Measurements from ENCODE around the gene LFNG. TPM values are rescaled to one million over a fixed set of nuclear protein-coding genes. Genes with fewer than 3 reads are reported as not detected.

LFNG gene
- polyA plus RNA-seq, 2 donors = 12.0 to 13.7 TPM

DNA sequence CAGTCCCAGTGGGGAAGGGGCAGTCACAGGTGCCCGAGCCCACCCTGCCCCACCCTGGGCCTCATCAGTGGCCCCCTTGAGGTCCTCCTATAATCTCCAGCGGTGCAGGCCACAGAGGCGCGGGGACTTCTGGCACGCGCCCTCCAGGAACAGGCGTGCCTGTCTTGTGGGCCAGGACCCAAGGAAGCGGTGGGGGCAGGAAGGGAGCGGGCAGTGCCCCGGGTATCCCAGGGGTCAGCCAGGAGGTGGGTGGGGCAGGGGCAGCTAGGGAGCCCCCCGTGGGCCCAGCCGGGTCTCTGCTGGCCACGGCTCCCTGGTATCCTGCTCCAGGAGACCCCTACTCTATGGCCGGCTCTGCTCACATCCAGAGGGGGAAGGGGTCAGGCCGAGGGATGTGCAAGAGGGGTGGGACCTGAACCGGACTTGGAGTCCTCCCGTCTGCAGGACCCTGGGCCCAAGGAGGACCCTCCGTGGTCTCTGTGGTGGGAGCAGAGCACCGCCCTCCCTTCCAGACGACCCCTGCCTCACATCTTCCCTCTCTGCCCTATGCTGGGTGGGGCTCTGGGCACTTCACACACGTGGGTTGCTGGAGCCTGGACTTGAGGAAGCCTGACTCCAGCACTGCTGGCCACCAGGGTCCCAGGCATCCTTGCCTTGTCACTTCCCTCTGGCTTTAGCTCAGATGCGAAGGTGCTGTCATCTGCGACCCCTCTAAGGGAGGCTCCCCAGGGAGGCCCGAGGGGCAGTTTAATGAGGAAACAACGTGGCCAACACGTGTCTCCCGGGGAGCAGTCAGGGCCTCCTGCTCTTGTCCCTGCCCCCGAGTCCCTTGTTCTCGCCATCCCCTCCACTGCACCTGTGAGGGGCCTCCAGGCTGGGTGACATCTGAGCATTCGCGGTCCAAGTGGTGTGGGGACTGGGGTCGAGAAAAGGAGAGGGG lies 25.1 kb upstream of the LFNG start:
- no peaks in the 10 kb centered on the region for H3K36me3 ChIP-seq (ENCODE audit: control insufficient read depth in 2 of 2, insufficient read depth in 2 of 2, low read length in 1 of 2)
- H3K27me3 ChIP-seq (ENCODE audit: control insufficient read depth in 1 of 2, insufficient read depth in 2 of 2, low read length in 2 of 2) = no peaks in the 10 kb centered on the region
- peaks cover 0 to 3% of the 10 kb centered on the region in 2 donors for H3K4me1 ChIP-seq (ENCODE audit: control insufficient read depth in 2 of 2, insufficient read depth in 2 of 2, low read length in 1 of 2)
- WGBS, 2 donors = 56 to 67% methylated on average over 31 to 32 of the region's 32 CpGs
- H3K9me3 ChIP-seq (ENCODE audit: control insufficient read depth in 2 of 2, insufficient read depth in 1 of 2, low read depth in 1 of 2, low read length in 1 of 2) = peaks cover 0 to 2% of the 10 kb centered on the region in 2 donors
- H3K27ac ChIP-seq (ENCODE audit: low read depth in 2 of 2, low read length in 1 of 2) = no peak overlapping the region
- no peak overlapping the region for H3K4me3 ChIP-seq (ENCODE audit: low read depth in 1 of 2, low read length in 2 of 2)

DNA sequence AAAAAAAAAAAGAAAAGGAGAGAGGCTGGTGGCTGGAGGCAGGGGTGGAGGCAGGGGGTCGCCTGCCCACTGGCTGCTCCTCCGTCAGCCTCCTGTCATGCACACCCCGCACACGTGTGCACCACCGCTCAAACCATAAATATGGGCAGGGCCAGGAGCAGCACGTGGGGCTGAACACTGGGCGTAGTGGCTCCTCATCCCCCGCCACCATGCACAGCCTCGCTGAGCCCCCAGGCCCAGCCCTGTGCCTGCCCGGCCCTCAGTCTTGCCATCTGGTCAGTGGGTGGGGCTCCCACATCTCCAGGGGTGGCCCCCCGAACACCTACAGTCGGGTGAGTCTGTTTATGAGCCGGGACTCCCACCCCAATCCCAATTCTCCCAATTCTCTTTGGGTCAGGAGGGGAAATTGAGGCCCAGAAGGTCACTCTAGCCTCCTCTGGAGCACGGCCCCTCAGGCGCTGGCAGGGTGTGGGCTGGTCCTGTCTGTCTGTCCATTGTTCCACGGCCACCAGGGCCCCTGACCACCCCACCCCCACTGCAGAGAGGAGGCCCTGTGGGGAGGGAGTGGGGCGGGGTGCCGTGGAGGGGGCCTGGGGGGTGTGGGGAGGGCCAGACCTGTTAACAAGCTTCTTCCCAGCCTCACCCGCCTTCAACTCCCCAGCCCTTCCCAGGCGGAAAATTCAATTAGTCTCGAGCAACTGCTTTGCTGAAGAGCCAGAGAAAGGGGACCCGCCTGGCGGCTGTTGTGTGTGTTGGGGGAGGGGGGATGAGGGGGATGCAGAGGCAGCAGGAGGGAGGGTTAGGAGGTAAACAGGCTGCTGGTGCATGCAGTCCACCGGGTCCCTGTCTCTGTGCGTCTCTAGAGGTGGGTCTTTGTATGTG lies 23.9 kb upstream of the LFNG start:
- Histone ChIP-seq H3K27me3 (ENCODE audit: control insufficient read depth in 1 of 2, insufficient read depth in 2 of 2, low read length in 2 of 2) (no peaks in the 10 kb centered on the region), H3K4me3 (ENCODE audit: low read depth in 1 of 2, low read length in 2 of 2) (no peak overlapping the region), H3K36me3 (ENCODE audit: control insufficient read depth in 2 of 2, insufficient read depth in 2 of 2, low read length in 1 of 2) (no peaks in the 10 kb centered on the region), H3K4me1 (ENCODE audit: control insufficient read depth in 2 of 2, insufficient read depth in 2 of 2, low read length in 1 of 2) (no peaks in the 10 kb centered on the region), H3K9me3 (ENCODE audit: control insufficient read depth in 2 of 2, insufficient read depth in 1 of 2, low read depth in 1 of 2, low read length in 1 of 2) (peaks cover 0 to 2% of the 10 kb centered on the region in 2 donors), H3K27ac (ENCODE audit: low read depth in 2 of 2, low read length in 1 of 2) (no peak overlapping the region)
- 75 to 78% methylated on average over 22 to 25 of the region's 25 CpGs for WGBS, 2 donors

DNA sequence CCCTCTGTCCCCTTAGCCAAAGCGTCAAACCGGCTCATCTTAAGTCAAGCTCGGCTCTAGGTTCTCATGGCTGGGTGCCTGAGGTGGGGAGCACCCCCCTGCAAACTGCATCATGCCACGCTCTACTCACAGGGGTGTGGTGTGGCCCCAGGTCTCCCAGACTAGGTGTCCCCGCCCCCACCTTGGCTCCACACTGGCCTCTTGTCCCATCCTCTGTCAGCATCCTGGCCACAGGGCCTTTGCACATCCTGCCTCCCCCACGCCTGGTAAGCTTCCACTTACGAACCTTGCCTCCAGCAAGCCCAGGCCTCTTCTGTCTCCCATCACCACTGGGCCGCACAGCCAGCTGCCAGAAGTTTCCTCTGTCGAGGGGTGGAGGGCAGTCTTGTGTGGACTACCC lies 23.2 kb upstream of the LFNG start:
- Histone ChIP-seq H3K27me3 (ENCODE audit: control insufficient read depth in 1 of 2, insufficient read depth in 2 of 2, low read length in 2 of 2) (no peaks in the 10 kb centered on the region), H3K4me3 (ENCODE audit: low read depth in 1 of 2, low read length in 2 of 2) (no peak overlapping the region), H3K9me3 (ENCODE audit: control insufficient read depth in 2 of 2, insufficient read depth in 1 of 2, low read depth in 1 of 2, low read length in 1 of 2) (peaks cover 0 to 2% of the 10 kb centered on the region in 2 donors), H3K27ac (ENCODE audit: low read depth in 2 of 2, low read length in 1 of 2) (no peak overlapping the region), H3K36me3 (ENCODE audit: control insufficient read depth in 2 of 2, insufficient read depth in 2 of 2, low read length in 1 of 2) (no peaks in the 10 kb centered on the region), H3K4me1 (ENCODE audit: control insufficient read depth in 2 of 2, insufficient read depth in 2 of 2, low read length in 1 of 2) (no peaks in the 10 kb centered on the region)
- WGBS, 2 donors = 84 to 91% methylated on average over 9 of the region's 9 CpGs

DNA sequence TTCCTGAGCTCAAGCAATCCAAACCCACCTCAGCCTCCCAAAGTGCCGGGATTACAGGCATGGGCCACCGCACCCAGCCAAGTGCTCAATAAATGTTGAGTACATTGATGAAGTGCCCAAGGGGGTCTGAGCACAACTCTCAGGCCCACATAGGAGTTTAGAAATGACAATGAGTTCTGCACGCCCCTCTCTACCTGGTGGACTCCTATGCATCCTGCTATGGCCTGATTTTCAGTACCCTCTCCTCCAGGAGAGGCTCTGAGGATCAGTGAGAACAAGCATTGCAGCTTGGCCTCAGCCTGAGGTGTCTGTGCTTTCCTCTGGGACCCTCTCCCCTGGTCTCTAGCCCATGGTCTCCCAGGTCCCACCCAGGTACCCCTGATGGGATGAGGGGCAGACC lies 22.5 kb upstream of the LFNG start:
- Histone ChIP-seq H3K27ac (ENCODE audit: low read depth in 2 of 2, low read length in 1 of 2) (no peak overlapping the region), H3K9me3 (ENCODE audit: control insufficient read depth in 2 of 2, insufficient read depth in 1 of 2, low read depth in 1 of 2, low read length in 1 of 2) (peaks cover 0 to 2% of the 10 kb centered on the region in 2 donors), H3K4me1 (ENCODE audit: control insufficient read depth in 2 of 2, insufficient read depth in 2 of 2, low read length in 1 of 2) (no peaks in the 10 kb centered on the region), H3K36me3 (ENCODE audit: control insufficient read depth in 2 of 2, insufficient read depth in 2 of 2, low read length in 1 of 2) (no peaks in the 10 kb centered on the region), H3K27me3 (ENCODE audit: control insufficient read depth in 1 of 2, insufficient read depth in 2 of 2, low read length in 2 of 2) (no peaks in the 10 kb centered on the region), H3K4me3 (ENCODE audit: low read depth in 1 of 2, low read length in 2 of 2) (no peak overlapping the region)
- WGBS, 2 donors = 95 to 96% methylated on average over 3 of the region's 3 CpGs

DNA sequence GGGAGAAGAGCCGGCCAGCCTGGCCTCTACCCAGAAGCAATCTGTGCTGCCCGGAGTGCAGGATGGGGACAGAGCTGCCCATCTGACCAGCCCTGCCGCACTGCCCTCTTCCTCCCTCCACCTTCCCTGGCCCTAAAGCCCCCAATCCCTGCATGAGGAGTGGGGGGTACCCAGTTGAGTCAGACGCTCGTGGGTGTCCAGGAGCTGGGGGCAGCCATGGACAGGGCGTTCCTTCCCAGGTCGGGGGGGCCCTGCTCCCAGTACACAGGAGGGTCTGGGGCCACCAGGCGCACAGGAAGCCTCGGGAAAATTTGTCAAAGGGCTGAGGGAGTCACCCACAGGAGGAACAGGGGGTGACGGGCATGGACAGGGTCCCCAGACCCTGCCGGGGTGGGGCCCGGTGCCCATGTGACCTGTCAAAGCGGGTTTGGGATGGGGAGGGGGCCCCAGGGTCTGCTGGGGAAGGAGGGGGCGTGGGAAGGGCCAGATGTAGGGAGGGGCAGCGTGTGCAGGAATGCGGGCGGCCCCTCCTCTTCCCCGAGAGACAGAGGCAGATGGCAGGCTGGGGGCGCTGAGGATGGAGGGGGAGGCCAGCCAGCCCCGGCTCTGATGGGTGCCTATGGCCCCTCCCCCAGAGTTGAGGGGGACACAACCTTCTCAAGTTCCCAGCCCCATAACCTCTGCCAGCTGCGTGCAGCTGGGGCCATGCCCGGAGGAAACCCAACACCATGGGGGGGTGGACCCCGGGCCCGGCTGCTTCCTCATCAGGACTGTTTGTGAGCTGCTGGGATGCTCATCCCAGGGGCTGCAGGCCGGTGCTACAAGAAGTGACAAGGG lies 21.9 kb upstream of the LFNG start:
- Histone ChIP-seq H3K36me3 (ENCODE audit: control insufficient read depth in 2 of 2, insufficient read depth in 2 of 2, low read length in 1 of 2) (no peaks in the 10 kb centered on the region), H3K4me3 (ENCODE audit: low read depth in 1 of 2, low read length in 2 of 2) (no peak overlapping the region), H3K9me3 (ENCODE audit: control insufficient read depth in 2 of 2, insufficient read depth in 1 of 2, low read depth in 1 of 2, low read length in 1 of 2) (peaks cover 0 to 2% of the 10 kb centered on the region in 2 donors), H3K27me3 (ENCODE audit: control insufficient read depth in 1 of 2, insufficient read depth in 2 of 2, low read length in 2 of 2) (no peaks in the 10 kb centered on the region), H3K27ac (ENCODE audit: low read depth in 2 of 2, low read length in 1 of 2) (no peak overlapping the region), H3K4me1 (ENCODE audit: control insufficient read depth in 2 of 2, insufficient read depth in 2 of 2, low read length in 1 of 2) (no peaks in the 10 kb centered on the region)
- 42 to 47% methylated on average over 23 to 25 of the region's 25 CpGs for WGBS, 2 donors

DNA sequence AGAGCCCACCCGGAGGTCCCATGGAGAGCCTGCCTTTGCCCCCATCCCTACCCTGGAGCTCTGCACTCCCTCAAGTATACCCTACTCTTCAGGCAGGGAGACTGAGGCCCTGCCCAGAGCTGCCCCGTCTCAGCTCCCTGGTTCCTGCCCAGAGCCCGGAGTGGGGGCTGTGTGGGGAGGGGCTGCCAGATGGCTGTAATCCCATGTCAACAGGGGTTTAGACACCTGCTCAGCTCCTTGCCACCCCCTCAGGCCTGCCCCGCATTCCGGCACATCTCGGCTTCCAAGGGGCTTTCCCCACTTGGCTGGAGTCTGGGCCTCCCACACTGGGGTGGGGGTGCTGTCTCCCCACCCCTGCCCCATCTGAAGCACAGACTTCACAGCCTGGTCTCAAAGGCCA lies 20.9 kb upstream of the LFNG start:
- Histone ChIP-seq H3K4me1 (ENCODE audit: control insufficient read depth in 2 of 2, insufficient read depth in 2 of 2, low read length in 1 of 2) (peaks cover 0 to 5% of the 10 kb centered on the region in 2 donors), H3K27me3 (ENCODE audit: control insufficient read depth in 1 of 2, insufficient read depth in 2 of 2, low read length in 2 of 2) (no peaks in the 10 kb centered on the region), H3K36me3 (ENCODE audit: control insufficient read depth in 2 of 2, insufficient read depth in 2 of 2, low read length in 1 of 2) (no peaks in the 10 kb centered on the region), H3K4me3 (ENCODE audit: low read depth in 1 of 2, low read length in 2 of 2) (no peak overlapping the region), H3K9me3 (ENCODE audit: control insufficient read depth in 2 of 2, insufficient read depth in 1 of 2, low read depth in 1 of 2, low read length in 1 of 2) (peaks cover 0 to 2% of the 10 kb centered on the region in 2 donors), H3K27ac (ENCODE audit: low read depth in 2 of 2, low read length in 1 of 2) (no peak overlapping the region)
- WGBS, 2 donors = 62 to 83% methylated on average over 6 of the region's 6 CpGs

DNA sequence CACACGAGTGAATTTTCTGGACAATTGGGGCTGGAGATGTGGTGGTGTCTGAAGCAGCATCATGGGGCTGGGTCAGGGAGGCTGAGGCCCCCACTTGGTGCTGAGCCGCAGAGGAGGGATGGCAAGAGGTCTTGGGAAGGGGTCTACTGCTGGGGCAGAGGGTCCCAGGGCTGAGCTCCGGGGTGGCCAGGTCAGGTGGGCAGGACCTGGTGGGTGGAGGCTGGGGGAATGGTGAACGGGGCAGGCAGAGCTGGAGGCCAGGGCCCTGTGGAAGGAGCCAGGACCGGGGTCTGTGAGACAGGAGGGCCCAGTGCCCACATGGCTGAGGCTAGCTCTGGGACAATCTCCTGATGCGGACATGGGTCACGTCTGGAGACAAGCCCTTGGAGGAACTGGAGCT lies 20.4 kb upstream of the LFNG start:
- H3K27ac ChIP-seq (ENCODE audit: low read depth in 2 of 2, low read length in 1 of 2) = no peak overlapping the region
- H3K4me1 ChIP-seq (ENCODE audit: control insufficient read depth in 2 of 2, insufficient read depth in 2 of 2, low read length in 1 of 2) = peaks cover 0 to 5% of the 10 kb centered on the region in 2 donors
- WGBS, 2 donors = 86 to 92% methylated on average over 7 of the region's 7 CpGs
- no peaks in the 10 kb centered on the region for H3K36me3 ChIP-seq (ENCODE audit: control insufficient read depth in 2 of 2, insufficient read depth in 2 of 2, low read length in 1 of 2)
- peak overlapping the region in 1 of 2 donors; percentile 5 for H3K4me3 ChIP-seq (ENCODE audit: low read depth in 1 of 2, low read length in 2 of 2)
- no peaks in the 10 kb centered on the region for H3K27me3 ChIP-seq (ENCODE audit: control insufficient read depth in 1 of 2, insufficient read depth in 2 of 2, low read length in 2 of 2)
- peaks cover 0 to 2% of the 10 kb centered on the region in 2 donors for H3K9me3 ChIP-seq (ENCODE audit: control insufficient read depth in 2 of 2, insufficient read depth in 1 of 2, low read depth in 1 of 2, low read length in 1 of 2)

DNA sequence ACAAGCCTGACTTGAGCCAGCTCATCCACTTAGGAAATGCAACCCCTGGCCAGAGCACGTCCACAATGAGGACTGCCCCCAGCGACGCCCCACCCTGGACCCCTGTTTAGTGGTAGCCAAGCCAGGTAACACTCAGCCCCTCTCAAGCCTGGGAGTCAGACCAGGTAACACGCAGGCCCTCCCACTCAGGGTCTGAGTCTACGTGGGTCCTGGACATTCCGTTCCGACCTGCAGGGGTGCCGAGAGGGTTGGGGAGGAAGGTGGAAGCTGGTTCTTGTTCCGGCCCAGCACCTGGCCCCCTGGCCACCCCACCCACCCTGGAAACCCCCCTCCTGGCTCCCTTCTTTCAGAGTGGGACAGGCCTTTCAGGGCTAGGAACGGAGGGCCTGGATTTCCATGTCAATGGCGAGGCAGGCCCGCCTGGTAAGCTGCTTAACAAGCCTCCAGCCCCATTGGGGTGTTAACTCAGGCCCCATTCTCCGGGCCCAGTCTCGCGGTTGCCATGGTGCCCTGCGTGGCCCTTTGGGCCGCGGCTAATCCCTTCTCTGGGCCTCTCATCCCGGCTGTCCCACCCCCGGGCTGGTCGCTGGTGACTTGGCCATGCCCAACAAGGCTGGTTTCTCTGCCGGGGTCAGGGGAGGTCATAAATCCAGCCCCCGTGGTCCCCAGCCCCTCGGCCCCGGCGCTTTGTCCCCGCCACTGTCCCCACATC lies 19.7 kb upstream of the LFNG start:
- 91 to 93% methylated on average over 27 of the region's 27 CpGs for WGBS, 2 donors
- Histone ChIP-seq H3K4me1 (ENCODE audit: control insufficient read depth in 2 of 2, insufficient read depth in 2 of 2, low read length in 1 of 2) (peaks cover 0 to 5% of the 10 kb centered on the region in 2 donors), H3K27me3 (ENCODE audit: control insufficient read depth in 1 of 2, insufficient read depth in 2 of 2, low read length in 2 of 2) (no peaks in the 10 kb centered on the region), H3K9me3 (ENCODE audit: control insufficient read depth in 2 of 2, insufficient read depth in 1 of 2, low read depth in 1 of 2, low read length in 1 of 2) (peaks cover 0 to 2% of the 10 kb centered on the region in 2 donors), H3K27ac (ENCODE audit: low read depth in 2 of 2, low read length in 1 of 2) (no peak overlapping the region), H3K36me3 (ENCODE audit: control insufficient read depth in 2 of 2, insufficient read depth in 2 of 2, low read length in 1 of 2) (no peaks in the 10 kb centered on the region), H3K4me3 (ENCODE audit: low read depth in 1 of 2, low read length in 2 of 2) (no peak overlapping the region)
